Liver (tissue), 3 donors: ENCODE measurements around the gene TH.

Experiments used
- JUND ChIP-seq, 2 donors: IDR thresholded peaks; 2 replicates each; pipeline ENCODE4 v1.6.1; 2016; ENCODE audit warnings: antibody characterized with exemption in 2 of 2
- RAD21 ChIP-seq, 2 donors: IDR thresholded peaks; 2 replicates each; pipeline ENCODE4 v1.6.1; 2016; ENCODE audit warnings: antibody characterized with exemption in 2 of 2, mild to moderate bottlenecking in 2 of 2
- SP1 ChIP-seq: IDR thresholded peaks from 2 replicates; pipeline ENCODE4 v1.6.1; 2018; ENCODE audit warnings: antibody characterized with exemption, mild to moderate bottlenecking
- YY1 ChIP-seq: IDR thresholded peaks from 2 replicates; pipeline ENCODE4 v1.6.1; 2016; ENCODE audit warnings: antibody characterized with exemption, mild to moderate bottlenecking
- TF ChIP-seq, protein P1 (sequence below): IDR thresholded peaks from 2 replicates; pipeline ENCODE4 v1.6.1; 2016; ENCODE audit warnings: antibody characterized with exemption
- TF ChIP-seq, protein P2 (sequence below): fragments of 150-350 bp; IDR thresholded peaks from 2 replicates; pipeline ENCODE4 v1.5.1; 2017; ENCODE audit warnings: improper control_type of control experiment, low read depth, low read length; ENCODE audit not compliant: missing input control
- TF ChIP-seq, protein P3 (sequence below): IDR thresholded peaks from 2 replicates; pipeline ENCODE4 v1.6.1; 2016; ENCODE audit warnings: antibody characterized with exemption
- TF ChIP-seq, protein P4 (sequence below): IDR thresholded peaks from 2 replicates; pipeline ENCODE4 v1.6.1; 2016; ENCODE audit warnings: antibody characterized with exemption, mild to moderate bottlenecking
- donor health status: healthy.
- donor health status: healthy.

- TF ChIP-seq, protein P1, sequence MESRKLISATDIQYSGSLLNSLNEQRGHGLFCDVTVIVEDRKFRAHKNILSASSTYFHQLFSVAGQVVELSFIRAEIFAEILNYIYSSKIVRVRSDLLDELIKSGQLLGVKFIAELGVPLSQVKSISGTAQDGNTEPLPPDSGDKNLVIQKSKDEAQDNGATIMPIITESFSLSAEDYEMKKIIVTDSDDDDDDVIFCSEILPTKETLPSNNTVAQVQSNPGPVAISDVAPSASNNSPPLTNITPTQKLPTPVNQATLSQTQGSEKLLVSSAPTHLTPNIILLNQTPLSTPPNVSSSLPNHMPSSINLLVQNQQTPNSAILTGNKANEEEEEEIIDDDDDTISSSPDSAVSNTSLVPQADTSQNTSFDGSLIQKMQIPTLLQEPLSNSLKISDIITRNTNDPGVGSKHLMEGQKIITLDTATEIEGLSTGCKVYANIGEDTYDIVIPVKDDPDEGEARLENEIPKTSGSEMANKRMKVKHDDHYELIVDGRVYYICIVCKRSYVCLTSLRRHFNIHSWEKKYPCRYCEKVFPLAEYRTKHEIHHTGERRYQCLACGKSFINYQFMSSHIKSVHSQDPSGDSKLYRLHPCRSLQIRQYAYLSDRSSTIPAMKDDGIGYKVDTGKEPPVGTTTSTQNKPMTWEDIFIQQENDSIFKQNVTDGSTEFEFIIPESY: no peak
- TF ChIP-seq, protein P2, sequence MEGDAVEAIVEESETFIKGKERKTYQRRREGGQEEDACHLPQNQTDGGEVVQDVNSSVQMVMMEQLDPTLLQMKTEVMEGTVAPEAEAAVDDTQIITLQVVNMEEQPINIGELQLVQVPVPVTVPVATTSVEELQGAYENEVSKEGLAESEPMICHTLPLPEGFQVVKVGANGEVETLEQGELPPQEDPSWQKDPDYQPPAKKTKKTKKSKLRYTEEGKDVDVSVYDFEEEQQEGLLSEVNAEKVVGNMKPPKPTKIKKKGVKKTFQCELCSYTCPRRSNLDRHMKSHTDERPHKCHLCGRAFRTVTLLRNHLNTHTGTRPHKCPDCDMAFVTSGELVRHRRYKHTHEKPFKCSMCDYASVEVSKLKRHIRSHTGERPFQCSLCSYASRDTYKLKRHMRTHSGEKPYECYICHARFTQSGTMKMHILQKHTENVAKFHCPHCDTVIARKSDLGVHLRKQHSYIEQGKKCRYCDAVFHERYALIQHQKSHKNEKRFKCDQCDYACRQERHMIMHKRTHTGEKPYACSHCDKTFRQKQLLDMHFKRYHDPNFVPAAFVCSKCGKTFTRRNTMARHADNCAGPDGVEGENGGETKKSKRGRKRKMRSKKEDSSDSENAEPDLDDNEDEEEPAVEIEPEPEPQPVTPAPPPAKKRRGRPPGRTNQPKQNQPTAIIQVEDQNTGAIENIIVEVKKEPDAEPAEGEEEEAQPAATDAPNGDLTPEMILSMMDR: no peak
- TF ChIP-seq YY1 (no peak), RAD21 (IDR thresholded peaks at IDR 0.05) (no peak), JUND (IDR thresholded peaks at IDR 0.05) (no peak), SP1 (no peak)
- TF ChIP-seq, protein P3, sequence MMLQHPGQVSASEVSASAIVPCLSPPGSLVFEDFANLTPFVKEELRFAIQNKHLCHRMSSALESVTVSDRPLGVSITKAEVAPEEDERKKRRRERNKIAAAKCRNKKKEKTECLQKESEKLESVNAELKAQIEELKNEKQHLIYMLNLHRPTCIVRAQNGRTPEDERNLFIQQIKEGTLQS: no peak
- TF ChIP-seq, protein P4, sequence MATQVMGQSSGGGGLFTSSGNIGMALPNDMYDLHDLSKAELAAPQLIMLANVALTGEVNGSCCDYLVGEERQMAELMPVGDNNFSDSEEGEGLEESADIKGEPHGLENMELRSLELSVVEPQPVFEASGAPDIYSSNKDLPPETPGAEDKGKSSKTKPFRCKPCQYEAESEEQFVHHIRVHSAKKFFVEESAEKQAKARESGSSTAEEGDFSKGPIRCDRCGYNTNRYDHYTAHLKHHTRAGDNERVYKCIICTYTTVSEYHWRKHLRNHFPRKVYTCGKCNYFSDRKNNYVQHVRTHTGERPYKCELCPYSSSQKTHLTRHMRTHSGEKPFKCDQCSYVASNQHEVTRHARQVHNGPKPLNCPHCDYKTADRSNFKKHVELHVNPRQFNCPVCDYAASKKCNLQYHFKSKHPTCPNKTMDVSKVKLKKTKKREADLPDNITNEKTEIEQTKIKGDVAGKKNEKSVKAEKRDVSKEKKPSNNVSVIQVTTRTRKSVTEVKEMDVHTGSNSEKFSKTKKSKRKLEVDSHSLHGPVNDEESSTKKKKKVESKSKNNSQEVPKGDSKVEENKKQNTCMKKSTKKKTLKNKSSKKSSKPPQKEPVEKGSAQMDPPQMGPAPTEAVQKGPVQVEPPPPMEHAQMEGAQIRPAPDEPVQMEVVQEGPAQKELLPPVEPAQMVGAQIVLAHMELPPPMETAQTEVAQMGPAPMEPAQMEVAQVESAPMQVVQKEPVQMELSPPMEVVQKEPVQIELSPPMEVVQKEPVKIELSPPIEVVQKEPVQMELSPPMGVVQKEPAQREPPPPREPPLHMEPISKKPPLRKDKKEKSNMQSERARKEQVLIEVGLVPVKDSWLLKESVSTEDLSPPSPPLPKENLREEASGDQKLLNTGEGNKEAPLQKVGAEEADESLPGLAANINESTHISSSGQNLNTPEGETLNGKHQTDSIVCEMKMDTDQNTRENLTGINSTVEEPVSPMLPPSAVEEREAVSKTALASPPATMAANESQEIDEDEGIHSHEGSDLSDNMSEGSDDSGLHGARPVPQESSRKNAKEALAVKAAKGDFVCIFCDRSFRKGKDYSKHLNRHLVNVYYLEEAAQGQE: no peak
Observed at GRCh38 chr11:2118677-2119076, 52.9 kb downstream of the TH start.
